Keratinocyte (primary cell): ENCODE measurements around the gene BCL2. TPM values are rescaled to one million over a fixed set of nuclear protein-coding genes. Genes with fewer than 3 reads are reported as not detected.

ENCODE experiments used
- DNase-seq: peaks from one replicate; pipeline ENCODE4 v3.0.0-alpha.2; 2011; ENCODE audit warnings: low read depth, missing footprints, low spot score
- FAIRE-seq: peaks from 2 replicates; lab custom pipeline; 2011; peaks lifted over from hg19 to GRCh38; lab: Jason Lieb, UNC
- H2AFZ ChIP-seq: 2 replicates; pipeline ENCODE4 v1.6.0; 2012; ENCODE audit warnings: low read length, control low read depth, inconsistent platforms; ENCODE audit not compliant: control insufficient read depth
- H3K27ac ChIP-seq: 2 replicates; pipeline ENCODE4 v1.5.1; 2011; ENCODE audit warnings: low read length; ENCODE audit not compliant: control insufficient read depth, insufficient read depth
- H3K27me3 ChIP-seq: 3 replicates; pipeline ENCODE4 v1.6.0; 2011; ENCODE audit warnings: low read length; ENCODE audit not compliant: control insufficient read depth, insufficient read depth; ENCODE audit errors: extremely low read depth
- H3K36me3 ChIP-seq, 2 experiments: 2 replicates in 1 of 2; 3 replicates in 1 of 2; pipeline ENCODE4 v1.5.1; 2011; ENCODE audit warnings: low read length in 2 of 2, mild to moderate bottlenecking in 1 of 2; ENCODE audit not compliant: control insufficient read depth in 2 of 2, insufficient read depth in 2 of 2; ENCODE audit errors: extremely low read depth in 1 of 2
- H3K4me1 ChIP-seq: 3 replicates; pipeline ENCODE4 v1.5.1; 2011; ENCODE audit warnings: low read length; ENCODE audit not compliant: control insufficient read depth, insufficient read depth; ENCODE audit errors: extremely low read depth
- H3K4me2 ChIP-seq: 3 replicates; pipeline ENCODE4 v1.6.0; 2011; ENCODE audit warnings: low read depth, low read length; ENCODE audit not compliant: control insufficient read depth, insufficient read depth; ENCODE audit errors: extremely low read depth
- H3K4me3 ChIP-seq, 3 experiments: fragments of 200-600 bp in 1 of 3; sonication (generic) in 1 of 3; 2 replicates in 2 of 3; 3 replicates in 1 of 3; pipeline ENCODE4 v1.5.1; 2011 to 2016; ENCODE audit warnings: low read length in 3 of 3, mild to moderate bottlenecking in 3 of 3, control low read depth in 2 of 3, inconsistent platforms in 1 of 3, low read depth in 1 of 3, mixed read lengths in 1 of 3, mixed run types in 1 of 3, moderate library complexity in 1 of 3; ENCODE audit not compliant: control insufficient read depth in 2 of 3, insufficient read depth in 2 of 3; ENCODE audit errors: extremely low read depth in 1 of 3
- H3K79me2 ChIP-seq: 2 replicates; pipeline ENCODE4 v1.6.0; 2012; ENCODE audit warnings: low read length; ENCODE audit not compliant: control insufficient read depth, insufficient read depth
- H3K9ac ChIP-seq: 3 replicates; pipeline ENCODE4 v1.6.0; 2011; ENCODE audit warnings: low read length; ENCODE audit not compliant: control insufficient read depth, insufficient read depth; ENCODE audit errors: extremely low read depth
- H3K9me1 ChIP-seq: 3 replicates; pipeline ENCODE4 v1.6.0; 2011; ENCODE audit warnings: low read length; ENCODE audit not compliant: control insufficient read depth, insufficient read depth; ENCODE audit errors: extremely low read depth
- H3K9me3 ChIP-seq: 2 replicates; pipeline ENCODE4 v1.5.1; 2012; ENCODE audit warnings: low read depth, low read length; ENCODE audit not compliant: control insufficient read depth
- H4K20me1 ChIP-seq: 3 replicates; pipeline ENCODE4 v1.6.0; 2011; ENCODE audit warnings: low read length; ENCODE audit not compliant: control insufficient read depth, insufficient read depth; ENCODE audit errors: extremely low read depth
- EZH2 ChIP-seq: IDR thresholded peaks from one replicate; pipeline ENCODE4 v1.6.1; 2012; ENCODE audit warnings: inconsistent platforms, mild to moderate bottlenecking, low read length, moderate library complexity
- dilution Hi-C: fragments of 300-500 bp; cut with MboI; formaldehyde crosslinking; loops from one replicate; pipeline ENCODE4 v1.7.0; 2020; ENCODE audit warnings: low sequenced_read_pairs; ENCODE audit not compliant: extremely low pct_ligation_motif_present
- polyA plus RNA-seq, 5 experiments: library from polyadenylated mRNA; depleted of rRNA in 3 of 5; stranded (reverse) in 3 of 5; stranded (forward) in 1 of 5; unstranded in 1 of 5; fragments of >200 nt; gene quantifications; 1 replicate in 1 of 5; 2 replicates in 3 of 5; 3 replicates in 1 of 5; pipeline versions ENCODE4 v1.2.1 to v1.2.3, GENCODE V29; 2011 to 2012; ENCODE audit warnings: missing spikeins in 2 of 5, low read depth in 1 of 5, low replicate concordance in 1 of 5
- TF ChIP-seq, protein P1 (sequence below), 3 experiments: IDR thresholded peaks in 1 of 3; conservative IDR thresholded peaks in 1 of 3; optimal IDR thresholded peaks in 1 of 3; 2 replicates in 2 of 3; 3 replicates in 1 of 3; pipeline versions ENCODE3 to v1.5.1; 2011; ENCODE audit warnings: low read length in 3 of 3, mild to moderate bottlenecking in 3 of 3, moderate library complexity in 2 of 3, control low read depth in 1 of 3, inconsistent platforms in 1 of 3; ENCODE audit not compliant: insufficient read depth in 2 of 3; ENCODE audit errors: extremely low read depth in 1 of 3

BCL2 gene
- polyA plus RNA-seq, 1 donor (not counting 4 experiments of a cell fraction or from before 2014, with no cell fraction given) = 0.30 TPM

DNA sequence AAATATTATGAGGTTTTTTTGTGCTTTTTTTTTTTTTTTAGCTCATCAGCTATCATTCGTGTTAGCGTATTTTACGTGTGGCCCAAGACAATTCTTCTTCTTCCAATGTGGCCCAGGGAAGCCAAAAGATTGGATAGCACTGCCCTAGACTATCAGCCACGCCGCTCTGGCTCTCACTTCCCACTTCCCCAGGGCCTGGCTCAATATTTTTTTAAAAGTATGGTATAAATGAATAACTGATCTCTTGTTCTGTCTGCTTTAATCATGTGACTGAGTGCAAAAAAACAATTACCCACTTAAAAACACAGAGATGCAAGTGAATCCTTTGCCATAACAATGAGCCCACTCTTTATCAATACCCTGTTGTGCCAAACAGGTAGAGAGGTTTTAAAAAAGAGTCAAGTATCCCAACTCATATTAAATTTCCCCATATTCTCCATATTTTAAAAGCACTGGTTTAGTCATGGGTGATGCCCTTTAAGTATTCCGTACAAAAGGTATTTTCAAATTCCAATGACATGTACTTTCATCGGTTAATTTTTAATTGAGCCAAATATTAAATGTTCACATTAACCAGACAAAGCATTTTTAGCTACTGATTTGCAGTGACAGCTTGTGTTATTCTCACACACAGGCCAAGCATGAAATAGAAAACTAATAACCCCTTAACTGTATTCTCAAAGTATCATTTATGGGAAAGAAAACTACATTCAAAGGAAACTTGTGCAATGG, 12.6 kb downstream of the BCL2 start:
- Histone ChIP-seq H3K4me3 (no peak overlapping the region), H3K9ac (no peak overlapping the region), H4K20me1 (no peaks in the 10 kb centered on the region), H3K27ac (no peak overlapping the region), H2AFZ (no peak overlapping the region), H3K27me3 (no peaks in the 10 kb centered on the region), H3K9me3 (no peaks in the 10 kb centered on the region), H3K4me1 (no peaks in the 10 kb centered on the region), H3K9me1 (no peaks in the 10 kb centered on the region), H3K79me2 (no peaks in the 10 kb centered on the region), H3K36me3 (no peaks in the 10 kb centered on the region), H3K4me2 (no peak overlapping the region)
- dilution Hi-C loops = loop anchor here (25.0 kb wide), 1 partner anchor 295 kb away; no protein-coding TSS in a partner anchor
- FAIRE-seq (no peak), DNase-seq (no peak)
- TF ChIP-seq, protein P1, sequence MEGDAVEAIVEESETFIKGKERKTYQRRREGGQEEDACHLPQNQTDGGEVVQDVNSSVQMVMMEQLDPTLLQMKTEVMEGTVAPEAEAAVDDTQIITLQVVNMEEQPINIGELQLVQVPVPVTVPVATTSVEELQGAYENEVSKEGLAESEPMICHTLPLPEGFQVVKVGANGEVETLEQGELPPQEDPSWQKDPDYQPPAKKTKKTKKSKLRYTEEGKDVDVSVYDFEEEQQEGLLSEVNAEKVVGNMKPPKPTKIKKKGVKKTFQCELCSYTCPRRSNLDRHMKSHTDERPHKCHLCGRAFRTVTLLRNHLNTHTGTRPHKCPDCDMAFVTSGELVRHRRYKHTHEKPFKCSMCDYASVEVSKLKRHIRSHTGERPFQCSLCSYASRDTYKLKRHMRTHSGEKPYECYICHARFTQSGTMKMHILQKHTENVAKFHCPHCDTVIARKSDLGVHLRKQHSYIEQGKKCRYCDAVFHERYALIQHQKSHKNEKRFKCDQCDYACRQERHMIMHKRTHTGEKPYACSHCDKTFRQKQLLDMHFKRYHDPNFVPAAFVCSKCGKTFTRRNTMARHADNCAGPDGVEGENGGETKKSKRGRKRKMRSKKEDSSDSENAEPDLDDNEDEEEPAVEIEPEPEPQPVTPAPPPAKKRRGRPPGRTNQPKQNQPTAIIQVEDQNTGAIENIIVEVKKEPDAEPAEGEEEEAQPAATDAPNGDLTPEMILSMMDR (optimal IDR thresholded peaks at IDR 0.05 in 1 of 3, IDR thresholded peaks at IDR 0.05 in 1 of 3, conservative IDR thresholded peaks at IDR 0.05 in 1 of 3; ENCODE audit: extremely low read depth in 1 of 3, insufficient read depth in 2 of 3, low read length in 3 of 3) = no peak

- H3K27ac ChIP-seq = no peak overlapping the region
- no peaks in the 10 kb centered on the region for H4K20me1 ChIP-seq
- no peaks in the 10 kb centered on the region for H3K9me3 ChIP-seq
- no peak overlapping the region for H3K9ac ChIP-seq
- TF ChIP-seq, protein P1 (optimal IDR thresholded peaks at IDR 0.05 in 1 of 3, IDR thresholded peaks at IDR 0.05 in 1 of 3, conservative IDR thresholded peaks at IDR 0.05 in 1 of 3; ENCODE audit: extremely low read depth in 1 of 3, insufficient read depth in 2 of 3, low read length in 3 of 3) = no peak
- TF ChIP-seq EZH2 = no peak
- H3K4me3 ChIP-seq = no peak overlapping the region
- H3K36me3 ChIP-seq = no peaks in the 10 kb centered on the region
- no peak overlapping the region for H2AFZ ChIP-seq
- H3K9me1 ChIP-seq = no peaks in the 10 kb centered on the region
- no peaks in the 10 kb centered on the region for H3K4me1 ChIP-seq
- dilution Hi-C loops = loop anchor here (25.0 kb wide), 1 partner anchor 294 kb away; no protein-coding TSS in a partner anchor
- H3K27me3 ChIP-seq = no peaks in the 10 kb centered on the region
- DNase-seq (no peak), FAIRE-seq (no peak)
- no peaks in the 10 kb centered on the region for H3K79me2 ChIP-seq
- no peak overlapping the region for H3K4me2 ChIP-seq
Observed at GRCh38 chr18:63306249-63306648, 13.3 kb downstream of the BCL2 start.
